Endothelial cell (in vitro differentiated cells): Measurements from ENCODE around the gene CAMTA1. TPM values are rescaled to one million over a fixed set of nuclear protein-coding genes. Genes with fewer than 3 reads are reported as not detected.
"Not testable (repeated sequence)": the region's sequence is repeated elsewhere in the genome, so short reads cannot be mapped to it uniquely, and the experiment has no call there.

Experiments
- DNase-seq: peaks from one replicate; pipeline ENCODE4 v3.0.0; 2021; ENCODE audit warnings: low spot score
- H3K27ac Mint-ChIP-seq: one replicate; pipeline ENCODE4 v1.8.0; 2021; ENCODE audit warnings: mixed read lengths, inconsistent platforms; ENCODE audit not compliant: unreplicated experiment
- H3K27me3 Mint-ChIP-seq: one replicate; pipeline ENCODE4 v1.8.0; 2021; ENCODE audit warnings: mild to moderate bottlenecking, moderate library complexity, mixed read lengths, inconsistent platforms; ENCODE audit not compliant: unreplicated experiment
- H3K36me3 Mint-ChIP-seq: one replicate; pipeline ENCODE4 v1.8.0; 2021; ENCODE audit warnings: mild to moderate bottlenecking, low read depth, mixed read lengths, inconsistent platforms; ENCODE audit not compliant: unreplicated experiment
- H3K4me1 Mint-ChIP-seq: one replicate; pipeline ENCODE4 v1.8.0; 2021; ENCODE audit warnings: mild to moderate bottlenecking, mixed read lengths, inconsistent platforms; ENCODE audit not compliant: unreplicated experiment
- H3K4me3 Mint-ChIP-seq: one replicate; pipeline ENCODE4 v1.8.0; 2021; ENCODE audit warnings: mild to moderate bottlenecking, mixed read lengths, inconsistent platforms; ENCODE audit not compliant: unreplicated experiment
- H3K9me3 Mint-ChIP-seq: one replicate; pipeline ENCODE4 v1.8.0; 2021; ENCODE audit warnings: mixed read lengths, inconsistent platforms; ENCODE audit not compliant: unreplicated experiment
- total RNA-seq: library from RNA; stranded (reverse); fragmentation: NEBNext Ultra II Directional; extraction: Animal tissue kit (Norgen Biotek cat#: 25700); gene quantifications from one replicate; pipeline ENCODE4 v1.2.1, GENCODE V29; 2021; ENCODE audit not compliant: unreplicated experiment
- TF ChIP-seq, protein P1 (sequence below): fragments of 200-600 bp; sonication (generic); IDR thresholded peaks from one replicate; pipeline ENCODE4 v1.5.0; 2021; ENCODE audit warnings: antibody characterized with exemption; ENCODE audit not compliant: unreplicated experiment

The CAMTA1 gene
- total RNA-seq, 1 donor from 2014 or later = 87.3 TPM

- H3K4me1 Mint-ChIP-seq = no peaks in the 10 kb centered on the region
- H3K36me3 Mint-ChIP-seq = no peaks in the 10 kb centered on the region
- H3K4me3 Mint-ChIP-seq = no peak overlapping the region
- no peaks in the 10 kb centered on the region for H3K9me3 Mint-ChIP-seq
- no peak overlapping the region for H3K27ac Mint-ChIP-seq
- TF ChIP-seq, protein P1, sequence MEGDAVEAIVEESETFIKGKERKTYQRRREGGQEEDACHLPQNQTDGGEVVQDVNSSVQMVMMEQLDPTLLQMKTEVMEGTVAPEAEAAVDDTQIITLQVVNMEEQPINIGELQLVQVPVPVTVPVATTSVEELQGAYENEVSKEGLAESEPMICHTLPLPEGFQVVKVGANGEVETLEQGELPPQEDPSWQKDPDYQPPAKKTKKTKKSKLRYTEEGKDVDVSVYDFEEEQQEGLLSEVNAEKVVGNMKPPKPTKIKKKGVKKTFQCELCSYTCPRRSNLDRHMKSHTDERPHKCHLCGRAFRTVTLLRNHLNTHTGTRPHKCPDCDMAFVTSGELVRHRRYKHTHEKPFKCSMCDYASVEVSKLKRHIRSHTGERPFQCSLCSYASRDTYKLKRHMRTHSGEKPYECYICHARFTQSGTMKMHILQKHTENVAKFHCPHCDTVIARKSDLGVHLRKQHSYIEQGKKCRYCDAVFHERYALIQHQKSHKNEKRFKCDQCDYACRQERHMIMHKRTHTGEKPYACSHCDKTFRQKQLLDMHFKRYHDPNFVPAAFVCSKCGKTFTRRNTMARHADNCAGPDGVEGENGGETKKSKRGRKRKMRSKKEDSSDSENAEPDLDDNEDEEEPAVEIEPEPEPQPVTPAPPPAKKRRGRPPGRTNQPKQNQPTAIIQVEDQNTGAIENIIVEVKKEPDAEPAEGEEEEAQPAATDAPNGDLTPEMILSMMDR = no peak
- no peak for DNase-seq
- H3K27me3 Mint-ChIP-seq = peaks cover 8% of the 10 kb centered on the region
Observed at GRCh38 chr1:7684861-7685635, 899.8 kb downstream of the CAMTA1 start.

DNA sequence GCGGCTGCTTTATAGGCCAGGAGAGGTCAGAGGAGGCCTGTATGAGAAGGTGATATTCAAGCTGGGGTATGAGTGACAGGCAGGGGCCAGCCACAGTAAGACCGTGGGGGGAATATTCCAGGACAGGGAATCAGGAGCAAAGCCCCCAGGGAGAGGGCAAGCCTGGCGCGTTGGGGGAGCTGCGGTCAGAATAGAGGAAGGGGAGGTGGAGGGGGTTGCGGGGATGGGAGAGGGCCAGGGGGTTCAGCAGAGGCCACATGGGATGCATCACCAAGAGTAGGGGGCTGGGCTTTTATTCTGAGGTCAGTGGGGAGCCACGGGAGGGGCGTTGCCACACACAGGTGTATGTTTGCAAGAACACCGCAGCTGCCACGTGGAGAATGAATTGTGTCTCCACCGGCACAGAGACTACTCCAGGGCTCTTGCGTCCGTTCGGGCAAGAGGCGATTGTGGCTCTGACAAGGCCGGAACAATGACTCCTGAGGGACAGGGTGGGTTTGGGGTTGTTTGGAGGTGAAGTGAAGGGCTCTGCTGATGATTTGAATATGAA is 901.1 kb downstream of the CAMTA1 start:
- Mint-ChIP-seq H3K27ac (no peak overlapping the region), H3K9me3 (no peaks in the 10 kb centered on the region), H3K4me3 (no peak overlapping the region), H3K36me3 (peaks cover 1% of the 10 kb centered on the region), H3K27me3 (peaks cover 10% of the 10 kb centered on the region), H3K4me1 (no peaks in the 10 kb centered on the region)
- TF ChIP-seq, protein P1 = no peak
- no peak for DNase-seq

DNA sequence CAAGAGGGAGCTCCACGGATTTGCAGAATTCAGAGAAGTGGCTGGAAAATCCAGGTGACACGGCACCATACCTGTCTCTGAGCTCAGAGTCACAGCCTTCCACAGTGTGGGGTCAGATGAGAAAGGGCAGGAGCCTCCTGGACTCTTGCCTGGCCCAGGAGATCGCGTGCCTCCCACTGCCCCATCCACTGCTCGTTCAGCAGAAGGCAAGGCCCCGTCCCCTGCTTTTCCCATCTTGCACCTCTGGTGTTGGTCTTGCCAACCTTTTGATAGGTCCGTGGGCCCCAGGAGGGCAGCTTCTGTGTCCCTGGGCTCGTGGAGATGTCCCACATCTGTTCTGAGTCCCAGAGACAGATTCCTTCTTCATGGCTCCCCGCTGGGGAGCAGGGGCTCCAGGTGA is 902.2 kb downstream of the CAMTA1 start:
- no peak for DNase-seq
- Mint-ChIP-seq H3K36me3 (peaks cover 4% of the 10 kb centered on the region), H3K4me1 (no peaks in the 10 kb centered on the region), H3K27me3 (peaks cover 12% of the 10 kb centered on the region), H3K27ac (no peak overlapping the region), H3K4me3 (no peak overlapping the region), H3K9me3 (no peaks in the 10 kb centered on the region)
- TF ChIP-seq, protein P1 = no peak

- Mint-ChIP-seq H3K27me3 (peaks cover 12% of the 10 kb centered on the region), H3K27ac (no peak overlapping the region), H3K9me3 (no peaks in the 10 kb centered on the region), H3K4me3 (no peak overlapping the region), H3K4me1 (no peaks in the 10 kb centered on the region), H3K36me3 (peaks cover 4% of the 10 kb centered on the region)
- TF ChIP-seq, protein P1 = no peak
- DNase-seq = no peak
Observed at GRCh38 chr1:7688659-7689058, 903.4 kb downstream of the CAMTA1 start.

DNA sequence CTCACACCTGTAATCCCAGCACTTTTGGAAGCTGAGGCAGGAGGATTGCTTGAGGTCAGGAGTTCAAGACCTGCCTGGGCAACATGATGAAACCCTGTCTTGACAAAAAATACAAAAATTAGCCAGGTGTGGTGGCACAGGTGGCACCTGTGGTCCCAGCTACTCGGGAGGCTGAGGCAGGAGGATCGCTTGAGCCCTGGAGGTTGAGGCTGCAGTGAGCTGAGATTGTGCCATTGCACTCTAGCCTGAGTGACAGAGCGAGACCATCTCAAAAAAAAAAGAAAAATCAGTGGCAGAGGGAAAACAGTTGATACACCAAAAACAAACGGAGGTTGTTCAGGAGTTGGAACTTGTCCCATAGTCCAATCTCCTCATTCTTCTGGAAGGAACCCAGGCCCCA is 904.1 kb downstream of the CAMTA1 start:
- not testable (repeated sequence) for H3K36me3 Mint-ChIP-seq, H3K4me3 Mint-ChIP-seq
- peaks cover 14% of the 10 kb centered on the region for H3K27me3 Mint-ChIP-seq

More for the DNA sequence above, 904.1 kb downstream of the CAMTA1 start:
- not testable (repeated sequence) for H3K4me1 Mint-ChIP-seq, H3K9me3 Mint-ChIP-seq, H3K27ac Mint-ChIP-seq, DNase-seq
